Osteocyte (in vitro differentiated cells): ENCODE results near the gene TFR2. TPM values are rescaled to one million over a fixed set of nuclear protein-coding genes. Genes with fewer than 3 reads are reported as not detected.

Experiments used
- DNase-seq: peaks from one replicate; pipeline ENCODE4 v3.0.0; 2021; ENCODE audit warnings: mixed read lengths; ENCODE audit not compliant: unreplicated experiment; ENCODE audit errors: extremely low spot score
- H3K27ac Mint-ChIP-seq: one replicate; pipeline ENCODE4 v1.8.0; 2021; ENCODE audit warnings: mild to moderate bottlenecking, mixed read lengths; ENCODE audit not compliant: unreplicated experiment
- H3K27me3 Mint-ChIP-seq: one replicate; pipeline ENCODE4 v1.8.0; 2021; ENCODE audit warnings: mixed read lengths; ENCODE audit not compliant: unreplicated experiment
- H3K36me3 Mint-ChIP-seq: one replicate; pipeline ENCODE4 v1.8.0; 2021; ENCODE audit warnings: mixed read lengths; ENCODE audit not compliant: unreplicated experiment
- H3K4me1 Mint-ChIP-seq: one replicate; pipeline ENCODE4 v1.8.0; 2021; ENCODE audit warnings: mixed read lengths; ENCODE audit not compliant: unreplicated experiment
- H3K4me3 Mint-ChIP-seq: one replicate; pipeline ENCODE4 v1.8.0; 2021; ENCODE audit warnings: mild to moderate bottlenecking, moderate library complexity, mixed read lengths; ENCODE audit not compliant: unreplicated experiment
- H3K9me3 Mint-ChIP-seq: one replicate; pipeline ENCODE4 v1.8.0; 2021; ENCODE audit warnings: mixed read lengths; ENCODE audit not compliant: unreplicated experiment
- CTCF ChIP-seq: fragments of 200-600 bp; sonication (generic); IDR thresholded peaks from 2 replicates; pipeline ENCODE4 v1.5.0; 2021; ENCODE audit warnings: antibody characterized with exemption, mild to moderate bottlenecking, moderate library complexity
- total RNA-seq: library from RNA; stranded (reverse); gene quantifications from 2 replicates; pipeline ENCODE4 v1.2.1, GENCODE V29; 2021

Gene TFR2
- total RNA-seq, 1 donor from 2014 or later: 0.19 TPM

DNA sequence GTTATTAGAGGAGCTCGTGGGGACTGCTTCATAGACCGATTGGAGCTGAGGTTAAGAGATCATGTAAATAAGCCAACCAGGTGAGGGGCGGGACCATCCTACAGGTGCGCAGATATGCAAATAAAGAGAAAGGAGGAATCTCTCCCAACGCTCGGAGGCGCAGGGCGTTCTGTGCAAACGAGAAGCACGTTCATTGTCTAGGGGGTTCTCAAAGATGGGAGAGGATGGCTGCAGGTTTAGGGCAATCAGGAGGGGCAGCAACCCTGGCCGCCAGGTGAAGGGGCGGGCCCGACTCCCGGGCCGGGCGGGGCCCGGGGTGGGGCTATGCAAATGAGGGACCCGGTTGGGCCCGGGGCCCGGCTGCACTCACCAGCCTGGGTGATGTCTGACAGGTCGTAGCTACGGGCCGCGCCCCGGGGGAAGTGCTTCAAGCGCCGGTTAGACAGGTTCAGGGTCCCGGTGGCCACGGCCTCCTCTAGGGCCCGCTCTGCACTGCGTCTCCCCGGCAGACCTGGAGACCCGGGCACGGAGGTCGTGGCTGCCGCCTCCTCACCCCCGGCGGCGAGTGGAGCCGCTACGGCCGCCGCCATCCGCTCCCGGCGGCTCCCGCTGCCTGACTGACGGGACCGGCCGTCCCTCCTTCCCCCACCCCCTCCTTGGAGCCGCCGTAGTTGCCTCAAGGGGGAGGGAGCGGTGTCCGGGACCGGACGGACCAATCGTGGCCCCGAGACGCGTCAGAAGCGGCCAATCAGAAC is 55.7 kb downstream of the TFR2 start, which contains the start of gene LRCH4:
TSS of gene LRCH4 (minus strand) at position 619 of the 755 bp plus-strand sequence. CDS start at position 590, 29 bp downstream.
- Mint-ChIP-seq H3K27ac (peak within 1 kb of the TSS; percentile 92), H3K36me3 (no peaks in the 10 kb centered on the region), H3K4me3 (peak within 1 kb of the TSS; percentile 89), H3K4me1 (peaks cover 36% of the 10 kb centered on the region), H3K9me3 (no peaks in the 10 kb centered on the region), H3K27me3 (no peaks in the 10 kb centered on the region)
- DNase-seq: no peak
- TF ChIP-seq CTCF: no peak

GRCh38 chr7:100584683-100585510 is 56.5 kb downstream of the TFR2 start:
- H3K27ac Mint-ChIP-seq: peak overlapping the region; percentile 92
- no peak for DNase-seq
- no peak for TF ChIP-seq CTCF
- H3K4me3 Mint-ChIP-seq: peak overlapping the region; percentile 83
- no peaks in the 10 kb centered on the region for H3K27me3 Mint-ChIP-seq
- H3K4me1 Mint-ChIP-seq: peaks cover 29% of the 10 kb centered on the region
- no peaks in the 10 kb centered on the region for H3K36me3 Mint-ChIP-seq
- H3K9me3 Mint-ChIP-seq: no peaks in the 10 kb centered on the region

- H3K27me3 Mint-ChIP-seq: no peaks in the 10 kb centered on the region
- TF ChIP-seq CTCF: no peak
- H3K27ac Mint-ChIP-seq: peak overlapping the region; percentile 92
- no peak for DNase-seq
- H3K36me3 Mint-ChIP-seq: no peaks in the 10 kb centered on the region
- no peaks in the 10 kb centered on the region for H3K9me3 Mint-ChIP-seq
- peak overlapping the region; percentile 83 for H3K4me3 Mint-ChIP-seq
- peaks cover 29% of the 10 kb centered on the region for H3K4me1 Mint-ChIP-seq
Observed at GRCh38 chr7:100584054-100584682, 57.2 kb downstream of the TFR2 start.

GRCh38 chr7:100583132-100584053 is 58.0 kb downstream of the TFR2 start:
- no peak for TF ChIP-seq CTCF
- DNase-seq: no peak
- Mint-ChIP-seq H3K36me3 (peaks cover 4% of the 10 kb centered on the region), H3K9me3 (no peaks in the 10 kb centered on the region), H3K27me3 (no peaks in the 10 kb centered on the region), H3K4me3 (peak overlapping the region; percentile 83), H3K27ac (peak overlapping the region; percentile 92), H3K4me1 (peaks cover 29% of the 10 kb centered on the region)
